Tibial artery (tissue), 4 donors: ENCODE results near the gene MAPRE3.
A peak's percentile ranks its signal among the peaks of the same experiment; 100 is the strongest.

ENCODE experiments used
- DNase-seq, 2 donors: peaks; one replicate each; pipeline ENCODE4 v3.0.0-alpha.2; 2019
- H3K27ac ChIP-seq, 2 donors: fragments of 200-600 bp; sonication (generic) in 1 of 2; 1 replicate in 1 of 2; 2 replicates in 1 of 2; pipeline ENCODE4 v1.5.1; 2018 to 2019; ENCODE audit warnings: mild to moderate bottlenecking in 1 of 2
- H3K27me3 ChIP-seq, 2 donors: fragments of 200-600 bp; sonication (generic) in 1 of 2; one replicate each; pipeline versions ENCODE4 v1.5.1 to v1.6.0; 2016 to 2019
- H3K36me3 ChIP-seq, 3 donors: fragments of 200-600 bp; sonication (generic) in 2 of 3; one replicate each; pipeline ENCODE4 v1.5.1; 2016 to 2019; ENCODE audit warnings: mild to moderate bottlenecking in 2 of 3
- H3K4me1 ChIP-seq, 4 donors: fragments of 200-600 bp; sonication (generic) in 2 of 4; 1 replicate in 3 of 4; 2 replicates in 1 of 4; pipeline ENCODE4 v1.5.1; 2016 to 2019
- H3K4me3 ChIP-seq, 2 donors: fragments of 200-600 bp; sonication (generic) in 1 of 2; 1 replicate in 1 of 2; 2 replicates in 1 of 2; pipeline ENCODE4 v1.5.1; 2018 to 2019; ENCODE audit warnings: mild to moderate bottlenecking in 2 of 2
- H3K9me3 ChIP-seq, 3 donors: fragments of 200-600 bp; sonication (generic) in 1 of 3; one replicate each; pipeline ENCODE4 v1.5.1; 2016 to 2019
- CTCF ChIP-seq, 2 experiments: fragments of 200-600 bp in 1 of 2; fragments of 450-650 bp in 1 of 2; IDR thresholded peaks; one replicate each; pipeline ENCODE4 v1.5.1; 2017 to 2019; ENCODE audit warnings: antibody characterized with exemption in 2 of 2, mild to moderate bottlenecking in 1 of 2, moderate library complexity in 1 of 2
- intact Hi-C: fragments of 100-400 bp; cut with DNase I; formaldehyde crosslinking; loops from one replicate; pipeline ENCODE4 v1.15.0; 2023; ENCODE audit warnings: low total_unique reads

Gene MAPRE3

GRCh38 chr2:26925100-26925791, 45.2 kb upstream of the MAPRE3 start:
- Histone ChIP-seq H3K27ac (no peak overlapping the region), H3K4me1 (no peaks in the 10 kb centered on the region), H3K9me3 (no peaks in the 10 kb centered on the region), H3K36me3 (no peaks in the 10 kb centered on the region), H3K27me3 (peaks cover 0 to 29% of the 10 kb centered on the region in 2 donors), H3K4me3 (no peak overlapping the region)
- intact Hi-C loops = no loop called here
- no peak for TF ChIP-seq CTCF (IDR thresholded peaks at IDR 0.05)
- peak in 1 of 2 donors; percentile 25 for DNase-seq

GRCh38 chr2:26927221-26927620, 43.2 kb upstream of the MAPRE3 start:
- Histone ChIP-seq H3K9me3 (no peaks in the 10 kb centered on the region), H3K4me3 (no peak overlapping the region), H3K36me3 (no peaks in the 10 kb centered on the region), H3K4me1 (no peaks in the 10 kb centered on the region), H3K27me3 (peaks cover 0 to 27% of the 10 kb centered on the region in 2 donors), H3K27ac (no peak overlapping the region)
- no peak for DNase-seq
- intact Hi-C loops = no loop called here
- no peak for TF ChIP-seq CTCF (IDR thresholded peaks at IDR 0.05)

- H3K36me3 ChIP-seq = no peaks in the 10 kb centered on the region
- H3K9me3 ChIP-seq = no peaks in the 10 kb centered on the region
- H3K4me1 ChIP-seq = no peaks in the 10 kb centered on the region
- H3K27me3 ChIP-seq = peaks cover 0 to 22% of the 10 kb centered on the region in 2 donors
- intact Hi-C loops = no loop called here
- H3K4me3 ChIP-seq = no peak overlapping the region
- DNase-seq = no peak
- no peak for TF ChIP-seq CTCF (IDR thresholded peaks at IDR 0.05)
- H3K27ac ChIP-seq = no peak overlapping the region
Observed at GRCh38 chr2:26932974-26933373, 37.5 kb upstream of the MAPRE3 start.

- Histone ChIP-seq H3K27me3 (peaks cover 0 to 22% of the 10 kb centered on the region in 2 donors), H3K4me3 (no peak overlapping the region), H3K4me1 (no peaks in the 10 kb centered on the region), H3K27ac (no peak overlapping the region), H3K9me3 (no peaks in the 10 kb centered on the region), H3K36me3 (no peaks in the 10 kb centered on the region)
- intact Hi-C loops = no loop called here
- no peak for DNase-seq
- no peak for TF ChIP-seq CTCF (IDR thresholded peaks at IDR 0.05)
Observed at GRCh38 chr2:26933431-26934334, 36.8 kb upstream of the MAPRE3 start.

GRCh38 chr2:26934335-26934724, 36.1 kb upstream of the MAPRE3 start:
- Histone ChIP-seq H3K36me3 (no peaks in the 10 kb centered on the region), H3K4me3 (no peak overlapping the region), H3K9me3 (no peaks in the 10 kb centered on the region), H3K27ac (no peak overlapping the region), H3K4me1 (no peaks in the 10 kb centered on the region), H3K27me3 (peaks cover 0 to 20% of the 10 kb centered on the region in 2 donors)
- TF ChIP-seq CTCF (IDR thresholded peaks at IDR 0.05) = no peak
- DNase-seq = no peak
- intact Hi-C loops = no loop called here
